ENCODE results near the gene ARMC5. TPM values are rescaled to one million over a fixed set of nuclear protein-coding genes. Genes with fewer than 3 reads are reported as not detected.
"Not testable (repeated sequence)": the region's sequence is repeated elsewhere in the genome, so short reads cannot be mapped to it uniquely, and the experiment has no call there.

Gene ARMC5
- total RNA-seq, 1 donor from 2014 or later: 25.1 TPM

- ATAC-seq (no peak), DNase-seq (ENCODE audit: low spot score) (no peak)
These were observed 34.3 kb downstream of the ARMC5 start for GRCh38 chr16:31493506-31494125.

- no peak for ATAC-seq
These were observed 37.4 kb downstream of the ARMC5 start for GRCh38 chr16:31496670-31497069.

GRCh38 chr16:31498493-31498892 lies 39.2 kb downstream of the ARMC5 start:
- ATAC-seq (no peak), DNase-seq (ENCODE audit: low spot score) (no peak)

More at GRCh38 chr16:31496670-31497069, 37.4 kb downstream of the ARMC5 start:
- no peak for DNase-seq (ENCODE audit: low spot score)

GRCh38 chr16:31499928-31500327 lies 40.6 kb downstream of the ARMC5 start:
- DNase-seq (ENCODE audit: low spot score) (no peak), ATAC-seq (no peak)

- peak; percentile 89 for ATAC-seq
- peak; percentile 84 for DNase-seq (ENCODE audit: low spot score)
These were observed 42.1 kb downstream of the ARMC5 start for GRCh38 chr16:31501226-31501965.

GRCh38 chr16:31501966-31502348 lies 42.7 kb downstream of the ARMC5 start:
- ATAC-seq (peak; percentile 74), DNase-seq (ENCODE audit: low spot score) (no peak)

GRCh38 chr16:31502981-31503380 lies 43.7 kb downstream of the ARMC5 start:
- DNase-seq (ENCODE audit: low spot score) (no peak), ATAC-seq (no peak)

GRCh38 chr16:31503555-31503954 lies 44.3 kb downstream of the ARMC5 start:
- not testable (repeated sequence) for DNase-seq (ENCODE audit: low spot score); ATAC-seq

- DNase-seq (ENCODE audit: low spot score): no peak
- no peak for ATAC-seq
These were observed 44.9 kb downstream of the ARMC5 start for GRCh38 chr16:31504159-31504558.

- no peak for ATAC-seq
These were observed 46.2 kb downstream of the ARMC5 start for GRCh38 chr16:31505483-31505882.

GRCh38 chr16:31507617-31507928 lies 48.3 kb downstream of the ARMC5 start:
- ATAC-seq (peak; percentile 9), DNase-seq (ENCODE audit: low spot score) (no peak)

More at GRCh38 chr16:31505483-31505882, 46.2 kb downstream of the ARMC5 start:
- DNase-seq (ENCODE audit: low spot score): no peak

GRCh38 chr16:31507929-31508705 lies 48.8 kb downstream of the ARMC5 start, which contains the start of gene RUSF1:
TSS of gene RUSF1 (minus strand) at chr16:31508391. CDS start at chr16:31508373, 18 bp downstream.
- ATAC-seq (peak; percentile 98), DNase-seq (ENCODE audit: low spot score) (peak; percentile 94)

- ATAC-seq: no peak
- DNase-seq (ENCODE audit: low spot score): no peak
These were observed 49.5 kb downstream of the ARMC5 start for GRCh38 chr16:31508706-31509195.

- ATAC-seq: no peak
These were observed 53.8 kb downstream of the ARMC5 start for GRCh38 chr16:31513126-31513525.

GRCh38 chr16:31513884-31514283 lies 54.6 kb downstream of the ARMC5 start:
- DNase-seq (ENCODE audit: low spot score) (no peak), ATAC-seq (no peak)

More at GRCh38 chr16:31513126-31513525, 53.8 kb downstream of the ARMC5 start:
- DNase-seq (ENCODE audit: low spot score): no peak

Other genes starting within 250 kb of the ARMC5 start
- not detected for gene TRIM72, start 245.4 kb upstream of the ARMC5 start, total RNA-seq
- gene PYDC1, start 242.4 kb upstream of the ARMC5 start, total RNA-seq: not detected
- 4.3 TPM for gene ITGAM, start 199.5 kb upstream of the ARMC5 start, total RNA-seq
- 1.8 TPM for gene ITGAX, start 104.3 kb upstream of the ARMC5 start, total RNA-seq
- gene ITGAD, start 66.2 kb upstream of the ARMC5 start, total RNA-seq: 0.70 TPM
- gene COX6A2, start 31.1 kb upstream of the ARMC5 start, total RNA-seq: 3.1 TPM
- 0.65 TPM for gene ZNF843, start 16.7 kb upstream of the ARMC5 start, total RNA-seq
- gene TGFB1I1, start 12.7 kb downstream of the ARMC5 start, total RNA-seq: 3.1 TPM
- 0.15 TPM for gene SLC5A2, start 23.6 kb downstream of the ARMC5 start, total RNA-seq
- 63.1 TPM for gene RUSF1, start 48.9 kb downstream of the ARMC5 start, total RNA-seq
- gene AHSP, start 68.4 kb downstream of the ARMC5 start, total RNA-seq: 0.83 TPM

All from left lobe of liver (tissue), 2 donors.